Activated CD8-positive, alpha-beta memory T cell treated with anti-CD3 and anti-CD28 coated beads for 24 hours (primary cell): ENCODE measurements around the gene CYFIP1.

Experiments used
- DNase-seq: peaks from one replicate; pipeline ENCODE4 v3.0.0-alpha.2; 2020

Gene CYFIP1

GRCh38 chr15:22887157-22887951, 92.8 kb downstream of the CYFIP1 start:
- DNase-seq, result no peak

- DNase-seq, result no peak
Observed at GRCh38 chr15:22885120-22885519, 95.0 kb downstream of the CYFIP1 start.

DNA sequence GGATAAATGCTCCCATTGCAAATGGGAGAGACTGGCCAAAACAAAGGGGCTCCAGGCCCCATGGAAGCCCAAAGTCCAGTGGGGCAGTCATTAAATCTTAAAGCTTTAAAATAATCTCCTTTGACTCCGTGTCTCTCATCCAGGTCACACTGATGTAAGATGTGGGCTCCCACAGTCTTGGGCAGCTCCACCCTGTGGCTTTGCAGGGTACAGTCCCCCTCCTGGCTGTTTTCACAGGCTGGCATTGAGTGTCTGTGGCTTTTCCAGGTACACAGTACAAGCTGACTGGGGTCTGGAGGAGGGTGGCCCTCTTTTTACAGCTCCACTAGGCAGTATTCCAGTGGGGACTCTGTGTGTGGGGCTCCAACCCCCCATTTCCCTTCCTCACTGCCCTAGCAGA, 95.8 kb downstream of the CYFIP1 start:
- no peak for DNase-seq

DNA sequence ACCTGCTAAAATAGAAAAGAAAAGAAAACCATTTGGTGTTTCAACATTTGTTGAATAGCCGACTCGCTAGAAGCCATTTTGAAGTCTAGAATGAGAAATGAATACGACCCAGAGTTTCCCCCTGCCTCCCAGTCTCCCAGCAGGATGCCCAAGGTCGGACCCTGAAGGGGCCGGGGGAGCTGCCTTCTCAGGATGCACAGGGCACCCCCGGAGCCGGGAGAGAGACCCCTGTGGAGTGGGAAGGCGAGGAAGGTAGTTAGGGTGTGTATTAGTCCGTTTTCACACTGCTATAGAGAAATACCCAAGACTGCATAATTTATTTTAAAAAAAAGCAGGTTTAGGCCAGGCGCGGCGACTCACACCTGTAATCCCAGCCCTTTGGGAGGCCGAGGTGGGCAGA, 97.0 kb downstream of the CYFIP1 start:
- DNase-seq, result no peak

DNA sequence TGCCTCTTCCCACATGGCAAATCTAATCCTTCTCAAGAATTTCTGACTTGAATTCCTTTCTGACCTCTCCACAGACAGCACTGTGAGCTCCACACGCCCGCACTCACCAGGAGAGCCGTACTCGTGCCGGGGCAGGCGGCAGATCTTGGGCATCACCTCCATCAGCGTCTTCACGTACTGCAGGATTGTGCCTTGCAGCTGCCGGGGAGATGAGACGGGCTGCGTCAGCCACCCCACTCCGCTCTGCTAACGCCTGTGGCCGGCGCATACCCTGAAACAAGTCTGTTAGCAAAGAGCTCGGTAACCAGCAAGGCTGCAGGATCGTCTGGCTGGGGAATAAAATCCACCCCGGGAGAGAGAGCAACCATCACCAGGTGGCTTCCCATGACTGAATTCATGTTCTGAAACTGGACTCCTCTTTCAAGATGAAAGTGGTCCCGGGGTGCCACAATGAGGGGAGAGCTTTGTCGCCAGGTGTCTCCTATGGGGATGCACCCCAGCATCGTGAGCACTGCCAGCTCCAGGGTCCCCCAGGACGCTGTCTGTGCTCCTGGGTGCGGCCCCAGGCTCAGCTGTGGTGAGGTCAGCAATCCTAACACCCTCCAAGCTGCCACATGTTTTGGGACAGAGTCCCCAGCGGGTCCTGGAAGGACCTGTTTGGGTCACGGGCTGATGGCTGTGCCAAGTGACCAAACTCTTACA, 98.3 kb downstream of the CYFIP1 start:
- DNase-seq, result no peak

DNA sequence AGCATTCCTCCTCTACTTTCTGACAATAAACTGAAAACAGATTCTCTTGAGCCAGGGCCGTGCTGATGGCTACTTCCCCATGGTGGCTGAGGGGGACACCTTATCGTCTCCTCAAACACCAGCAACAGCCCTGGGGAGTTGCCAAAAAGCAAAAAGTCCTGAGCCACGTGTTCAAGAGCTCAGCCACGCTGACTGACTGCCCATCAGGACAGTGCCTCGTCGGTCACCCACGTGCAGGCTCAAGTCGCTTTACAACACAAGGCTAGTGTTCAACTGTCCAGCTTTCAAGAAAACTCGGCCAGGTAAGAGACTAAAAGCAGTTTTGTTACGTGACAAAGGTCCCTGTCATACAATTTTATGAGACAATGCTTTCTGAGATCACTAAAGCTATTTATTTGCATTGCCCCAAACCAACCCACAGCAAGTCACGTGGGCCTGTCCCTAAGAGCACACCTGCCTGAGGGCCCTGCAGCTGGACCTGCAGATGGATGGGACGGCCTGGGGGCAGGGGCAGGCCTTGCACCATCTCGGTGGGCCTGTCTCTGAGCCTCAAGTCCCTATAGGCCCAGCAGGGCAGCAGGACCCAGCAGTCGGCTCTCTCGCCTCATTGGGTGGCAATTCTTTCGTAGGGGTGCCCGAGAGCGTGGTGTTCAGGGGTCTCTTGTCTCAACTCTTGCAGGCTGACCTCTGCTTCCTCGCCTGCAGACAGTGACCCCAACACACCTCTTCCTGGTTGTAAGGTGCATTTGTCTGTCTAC, 99.0 kb downstream of the CYFIP1 start:
- DNase-seq, result no peak

GRCh38 chr15:22880068-22880980, 99.8 kb downstream of the CYFIP1 start:
- no peak for DNase-seq

- no peak for DNase-seq
Observed at GRCh38 chr15:22878103-22878502, 102.1 kb downstream of the CYFIP1 start.

DNA sequence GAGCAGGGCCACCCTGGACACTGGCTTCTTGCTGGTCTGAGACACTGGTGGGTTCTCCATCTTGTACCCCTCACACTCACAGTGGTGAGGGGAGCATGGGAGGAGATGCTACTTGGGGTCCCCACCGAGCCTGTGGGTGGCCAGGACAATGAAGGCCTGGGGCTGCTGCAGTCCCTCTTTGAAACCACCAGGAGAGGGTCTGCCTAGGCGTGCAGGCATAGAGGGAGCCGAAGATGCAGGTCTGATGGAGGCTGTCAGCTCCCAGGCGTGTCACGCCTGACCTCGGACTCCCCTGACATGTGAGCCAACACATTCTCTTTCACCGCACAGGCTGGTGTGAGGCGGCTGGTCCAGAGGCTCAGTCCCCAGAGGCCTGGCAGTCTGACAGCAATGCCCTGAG, 102.6 kb downstream of the CYFIP1 start:
- no peak for DNase-seq

DNA sequence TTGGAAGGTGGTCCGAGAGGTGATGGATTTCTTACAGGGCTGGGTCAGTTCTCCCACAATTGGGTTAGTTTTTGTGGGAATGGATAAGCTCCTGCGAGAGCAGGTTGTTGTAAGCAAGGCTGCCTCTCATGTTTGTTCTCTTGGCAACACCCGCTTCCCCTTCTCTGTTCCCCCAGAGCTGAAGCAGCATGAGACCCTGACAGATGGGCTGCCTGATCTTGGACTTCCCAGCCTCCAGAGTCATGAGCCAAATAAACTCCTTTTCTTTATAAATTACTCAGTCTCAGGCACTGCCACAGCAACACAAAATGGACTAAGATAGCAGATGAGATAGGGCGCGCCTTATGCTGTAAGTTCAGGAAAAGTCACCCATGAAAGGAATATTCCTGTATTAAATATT, 103.1 kb downstream of the CYFIP1 start:
- no peak for DNase-seq

DNA sequence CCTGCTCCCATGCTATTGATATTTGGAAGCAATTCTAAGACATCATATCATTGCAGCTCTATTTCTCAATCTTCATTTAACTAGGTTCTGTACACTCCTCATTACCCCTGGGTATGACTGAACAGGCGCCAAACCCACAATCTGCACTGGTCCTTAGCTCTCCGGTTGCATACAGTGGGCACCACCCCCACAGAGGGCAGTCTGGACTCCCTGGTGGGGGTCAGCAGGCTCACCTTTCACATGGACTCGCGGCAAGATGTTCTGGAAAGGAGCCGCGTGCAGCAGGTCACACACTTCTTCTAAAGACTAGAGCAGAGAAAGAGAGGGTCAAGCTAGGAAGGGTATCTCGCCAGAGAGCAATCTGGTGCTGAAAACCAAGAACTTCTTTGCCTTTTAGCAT, 105.2 kb downstream of the CYFIP1 start:
- DNase-seq, result no peak

DNA sequence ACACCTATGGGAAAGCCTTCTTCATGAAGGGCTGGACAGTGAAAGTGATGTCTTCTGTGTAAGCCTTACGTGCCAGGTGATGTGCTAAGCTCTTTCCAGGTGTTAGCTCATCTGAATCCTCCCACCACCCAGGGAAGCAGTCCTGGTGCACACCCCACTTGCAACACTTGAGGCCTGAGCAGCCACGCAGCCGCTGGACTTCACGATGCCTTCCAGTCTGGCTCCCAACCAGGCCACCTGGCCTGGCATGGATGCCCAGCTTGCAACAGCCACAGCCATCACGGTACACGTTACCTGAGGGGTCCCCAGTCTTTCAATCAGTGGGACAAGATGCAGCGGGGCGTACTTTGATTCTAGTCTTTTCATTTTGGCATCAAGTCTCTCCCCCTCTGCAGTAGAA, 105.9 kb downstream of the CYFIP1 start:
- no peak for DNase-seq

- DNase-seq, result no peak
Observed at GRCh38 chr15:22873841-22874240, 106.3 kb downstream of the CYFIP1 start.

GRCh38 chr15:22872936-22873701, 107.0 kb downstream of the CYFIP1 start:
- DNase-seq, result no peak

DNA sequence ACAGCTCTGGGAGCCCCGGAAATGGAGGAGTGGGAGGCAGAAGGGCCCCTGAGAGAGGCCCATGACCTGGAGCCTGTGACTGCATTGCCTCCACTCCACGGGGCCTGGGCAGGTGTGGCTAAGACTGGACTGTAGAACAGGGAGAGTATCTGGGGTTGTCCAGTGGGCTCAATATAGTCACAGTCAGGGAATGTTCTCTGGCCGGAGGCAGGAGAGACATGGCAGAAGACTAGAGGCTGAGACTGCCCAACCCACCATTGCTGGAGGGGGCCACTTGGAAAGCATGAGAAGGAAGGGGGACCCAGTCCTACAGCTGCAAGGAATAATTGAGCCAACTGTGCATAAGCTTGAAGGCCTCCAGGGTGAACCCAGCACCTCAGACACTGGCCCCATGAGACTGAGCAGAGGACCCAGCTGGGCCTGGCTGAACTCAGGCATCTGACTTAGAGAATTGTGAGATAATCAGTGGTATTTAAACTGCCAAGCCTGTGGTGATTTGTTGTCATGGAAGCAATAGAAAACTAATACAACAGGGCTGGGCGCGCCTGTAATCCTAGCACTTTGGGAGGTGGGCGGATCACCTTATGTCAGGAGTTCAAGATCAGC, 108.6 kb downstream of the CYFIP1 start:
- DNase-seq, result no peak

- DNase-seq, result no peak
Observed at GRCh38 chr15:22870865-22871264, 109.3 kb downstream of the CYFIP1 start.

DNA sequence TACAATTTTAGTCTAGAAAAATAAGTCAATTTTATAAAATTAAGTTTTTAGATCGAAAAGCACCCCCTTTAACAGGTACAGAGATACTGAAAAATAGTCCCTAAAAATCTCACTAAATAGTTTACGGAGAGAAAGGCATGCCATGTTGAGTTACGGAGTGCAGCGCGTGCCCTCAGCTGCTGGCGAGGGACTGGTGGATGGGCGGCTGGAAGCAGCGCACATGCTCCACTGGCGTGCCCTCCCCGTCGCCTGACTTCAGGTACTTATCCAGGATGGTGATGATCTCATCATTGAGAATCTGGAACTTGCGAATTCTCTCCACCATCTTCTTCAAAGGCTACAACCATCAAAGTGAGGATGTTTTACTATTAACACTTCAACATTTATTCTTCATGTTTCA, 110.3 kb downstream of the CYFIP1 start:
- DNase-seq, result no peak

DNA sequence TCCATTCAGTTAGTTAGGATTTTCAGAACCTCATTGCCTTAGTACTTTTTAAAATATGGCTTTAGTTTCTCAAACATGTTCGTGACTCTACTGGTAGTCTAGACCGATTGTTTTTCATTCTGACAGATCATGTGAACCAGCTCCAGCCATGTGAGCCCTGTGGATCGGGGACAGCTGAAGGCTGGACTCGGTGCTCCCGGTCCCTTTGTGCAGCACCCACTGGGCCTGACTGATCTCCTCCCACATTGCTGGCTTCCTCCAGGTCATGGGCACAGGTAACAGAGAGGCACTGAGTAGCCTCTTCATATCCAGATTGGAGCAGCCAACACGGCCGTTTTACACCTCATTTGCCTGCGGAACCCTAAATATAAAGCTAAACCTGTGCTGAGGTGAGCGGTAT, 111.2 kb downstream of the CYFIP1 start:
- DNase-seq, result no peak

DNA sequence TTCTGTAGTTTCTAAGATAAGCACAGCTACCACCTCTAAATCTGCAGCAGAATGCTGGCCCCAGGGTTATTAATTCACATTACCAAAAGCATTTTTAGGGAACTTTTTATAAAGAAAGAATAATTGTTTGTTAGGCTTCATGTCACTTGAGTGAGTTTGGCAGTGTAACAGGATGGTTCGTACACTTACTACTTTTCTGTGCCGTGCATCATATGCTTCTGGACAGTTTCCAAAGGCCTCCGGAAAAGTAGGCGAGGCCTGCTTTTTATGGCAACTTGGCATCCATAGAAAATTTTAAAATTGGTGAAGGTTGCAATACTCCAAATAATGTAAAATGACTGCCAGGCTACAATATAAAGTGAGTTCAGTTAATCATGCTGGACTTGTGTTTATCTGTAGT, 111.7 kb downstream of the CYFIP1 start:
- DNase-seq, result no peak

DNA sequence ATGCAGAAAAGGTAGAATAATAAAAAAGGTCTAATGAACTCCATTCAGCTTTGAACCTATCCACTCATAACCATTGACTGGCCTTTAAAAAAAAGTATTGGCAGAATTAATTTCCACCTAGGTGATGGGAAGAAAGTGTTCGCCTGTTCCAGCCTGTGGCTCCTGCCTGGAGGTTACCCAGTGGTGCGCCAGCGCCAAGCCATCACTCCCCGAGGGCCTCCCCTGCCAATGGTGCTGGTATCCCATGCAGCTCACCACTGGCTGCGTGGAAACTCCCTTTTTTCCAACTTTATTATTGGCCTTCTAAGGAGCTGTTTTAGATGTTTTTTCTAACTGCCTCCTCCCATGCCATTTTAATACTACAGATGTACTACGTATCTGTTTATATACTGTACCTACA, 112.3 kb downstream of the CYFIP1 start:
- no peak for DNase-seq

DNA sequence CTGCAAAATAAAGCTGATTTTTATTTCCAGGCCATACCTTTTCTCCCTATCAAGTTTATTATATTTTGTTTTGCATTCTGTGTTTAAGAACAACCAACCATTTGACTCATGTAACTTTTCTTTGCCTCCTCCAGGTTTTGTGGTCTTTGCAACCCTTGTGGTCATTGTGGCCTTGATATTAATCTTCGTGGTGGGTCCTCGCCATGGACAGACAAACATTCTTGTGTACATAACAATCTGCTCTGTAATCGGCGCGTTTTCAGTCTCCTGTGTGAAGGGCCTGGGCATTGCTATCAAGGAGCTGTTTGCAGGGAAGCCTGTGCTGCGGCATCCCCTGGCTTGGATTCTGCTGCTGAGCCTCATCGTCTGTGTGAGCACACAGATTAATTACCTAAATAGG, 114.1 kb downstream of the CYFIP1 start:
- DNase-seq, result no peak

DNA sequence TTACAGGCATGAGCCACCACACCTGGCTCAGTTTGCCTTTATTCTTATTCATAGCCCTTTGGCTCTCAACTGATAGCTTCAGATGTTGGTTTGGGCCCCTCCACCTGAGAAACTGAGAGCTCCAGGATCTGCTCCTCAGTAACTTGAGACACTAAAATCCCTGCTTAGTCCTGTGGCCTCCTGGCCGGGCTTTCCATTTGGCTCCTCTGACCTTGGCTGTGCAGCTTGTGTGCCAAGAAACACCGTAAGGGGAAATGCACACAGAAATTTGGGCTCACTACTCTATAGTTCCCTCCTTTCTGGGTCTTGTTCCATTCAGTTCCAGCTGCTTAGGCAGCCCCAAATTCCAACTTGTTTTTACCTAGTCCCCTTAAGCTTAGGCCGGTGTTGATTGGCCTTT, 116.8 kb downstream of the CYFIP1 start:
- no peak for DNase-seq
